Vagina (tissue), 2 donors: Measurements from ENCODE around the gene TIMM10. TPM values are rescaled to one million over a fixed set of nuclear protein-coding genes. Genes with fewer than 3 reads are reported as not detected.

Experiments used
- DNase-seq, 2 donors: peaks; one replicate each; pipeline ENCODE4 v3.0.0-alpha.2; 2017; ENCODE audit errors: extremely low spot score in 2 of 2
- H3K27ac ChIP-seq: fragments of 200-600 bp; sonication (generic); one replicate; pipeline ENCODE4 v1.5.1; 2019
- H3K27me3 ChIP-seq: fragments of 200-600 bp; sonication (generic); one replicate; pipeline ENCODE4 v1.5.1; 2019
- H3K36me3 ChIP-seq, 2 donors: fragments of 200-600 bp; sonication (generic); one replicate each; pipeline ENCODE4 v1.5.1; 2017 to 2019
- H3K4me1 ChIP-seq: fragments of 200-600 bp; sonication (generic); one replicate; pipeline ENCODE4 v1.5.1; 2019
- H3K4me3 ChIP-seq, 2 donors: fragments of 200-600 bp; sonication (generic); 1 replicate in 1 of 2; 2 replicates in 1 of 2; pipeline ENCODE4 v1.5.1; 2016 to 2019
- H3K9me3 ChIP-seq: fragments of 200-600 bp; sonication (generic); one replicate; pipeline ENCODE4 v1.5.1; 2019
- CTCF ChIP-seq, 3 experiments: fragments of 450-650 bp in 2 of 3; fragments of 200-600 bp in 1 of 3; sonication (generic) in 1 of 3; IDR thresholded peaks; one replicate each; pipeline ENCODE4 v1.5.1; 2017 to 2019; ENCODE audit warnings: antibody characterized with exemption in 3 of 3, mild to moderate bottlenecking in 2 of 3, moderate library complexity in 2 of 3
- POLR2A ChIP-seq, 2 donors: fragments of 450-650 bp; IDR thresholded peaks; one replicate each; pipeline ENCODE4 v1.6.1; 2017; ENCODE audit warnings: antibody characterized with exemption in 2 of 2, mild to moderate bottlenecking in 2 of 2, moderate library complexity in 2 of 2
- POLR2AphosphoS5 ChIP-seq, 2 donors: sonication (generic); formaldehyde crosslinking; IDR thresholded peaks; one replicate each; pipeline ENCODE4 v1.9.0; 2017; ENCODE audit warnings: antibody characterized with exemption in 2 of 2, mild to moderate bottlenecking in 2 of 2, low read depth in 1 of 2; ENCODE audit not compliant: insufficient read depth in 1 of 2
- intact Hi-C: fragments of 100-400 bp; cut with DNase I; formaldehyde crosslinking; loops from one replicate; pipeline ENCODE4 v1.15.1; 2023
- total RNA-seq: library from RNA; depleted of rRNA; stranded (reverse); fragments of >200 nt; gene quantifications from one replicate; pipeline ENCODE4 v1.2.3, GENCODE V29; 2016

Gene TIMM10
- total RNA-seq, 1 donor from 2014 or later: 45.2 TPM

- H3K27ac ChIP-seq: no peak overlapping the region
- intact Hi-C loops: no loop called here
- H3K36me3 ChIP-seq: peaks cover 0 to 17% of the 10 kb centered on the region in 2 donors
- no peak for TF ChIP-seq POLR2AphosphoS5 (IDR thresholded peaks at IDR 0.05; ENCODE audit: insufficient read depth in 1 of 2, low read depth in 1 of 2)
- no peak for TF ChIP-seq CTCF (IDR thresholded peaks at IDR 0.05)
- TF ChIP-seq POLR2A (IDR thresholded peaks at IDR 0.05): no peak
- no peaks in the 10 kb centered on the region for H3K9me3 ChIP-seq
- DNase-seq: no peak
- no peak overlapping the region for H3K4me3 ChIP-seq
- no peaks in the 10 kb centered on the region for H3K27me3 ChIP-seq
- H3K4me1 ChIP-seq: no peaks in the 10 kb centered on the region
Measured at GRCh38 chr11:57544566-57544965, 14.0 kb upstream of the TIMM10 start.

GRCh38 chr11:57543593-57543992 lies 13.0 kb upstream of the TIMM10 start:
- DNase-seq: no peak
- H3K4me1 ChIP-seq: no peaks in the 10 kb centered on the region
- no peaks in the 10 kb centered on the region for H3K9me3 ChIP-seq
- H3K4me3 ChIP-seq: no peak overlapping the region
- H3K27me3 ChIP-seq: no peaks in the 10 kb centered on the region
- intact Hi-C loops: no loop called here
- TF ChIP-seq POLR2A (IDR thresholded peaks at IDR 0.05) (no peak), CTCF (IDR thresholded peaks at IDR 0.05) (no peak), POLR2AphosphoS5 (IDR thresholded peaks at IDR 0.05; ENCODE audit: insufficient read depth in 1 of 2, low read depth in 1 of 2) (no peak)
- peaks cover 0 to 12% of the 10 kb centered on the region in 2 donors for H3K36me3 ChIP-seq
- no peak overlapping the region for H3K27ac ChIP-seq

- H3K36me3 ChIP-seq: peaks cover 0 to 1% of the 10 kb centered on the region in 2 donors
- TF ChIP-seq CTCF (IDR thresholded peaks at IDR 0.05): no peak
- TF ChIP-seq POLR2AphosphoS5 (IDR thresholded peaks at IDR 0.05; ENCODE audit: insufficient read depth in 1 of 2, low read depth in 1 of 2): no peak
- no peaks in the 10 kb centered on the region for H3K9me3 ChIP-seq
- no peaks in the 10 kb centered on the region for H3K27me3 ChIP-seq
- no peak overlapping the region for H3K27ac ChIP-seq
- no peak for DNase-seq
- H3K4me1 ChIP-seq: no peaks in the 10 kb centered on the region
- intact Hi-C loops: no loop called here
- H3K4me3 ChIP-seq: no peak overlapping the region
Measured at GRCh38 chr11:57542582-57542981, 12.0 kb upstream of the TIMM10 start.

GRCh38 chr11:57541169-57541568 lies 10.6 kb upstream of the TIMM10 start:
- Histone ChIP-seq H3K4me3 (no peak overlapping the region), H3K4me1 (no peaks in the 10 kb centered on the region), H3K27me3 (no peaks in the 10 kb centered on the region), H3K9me3 (no peaks in the 10 kb centered on the region), H3K27ac (no peak overlapping the region), H3K36me3 (no peaks in the 10 kb centered on the region)
- TF ChIP-seq POLR2AphosphoS5 (IDR thresholded peaks at IDR 0.05; ENCODE audit: insufficient read depth in 1 of 2, low read depth in 1 of 2) (no peak), CTCF (IDR thresholded peaks at IDR 0.05) (no peak), POLR2A (IDR thresholded peaks at IDR 0.05) (no peak)
- no peak for DNase-seq
- intact Hi-C loops: no loop called here

GRCh38 chr11:57539342-57539741 lies 8.8 kb upstream of the TIMM10 start:
- H3K4me1 ChIP-seq: no peaks in the 10 kb centered on the region
- intact Hi-C loops: no loop called here
- H3K4me3 ChIP-seq: no peak overlapping the region
- no peaks in the 10 kb centered on the region for H3K9me3 ChIP-seq
- H3K27me3 ChIP-seq: no peaks in the 10 kb centered on the region
- no peaks in the 10 kb centered on the region for H3K36me3 ChIP-seq
- no peak overlapping the region for H3K27ac ChIP-seq
- TF ChIP-seq POLR2AphosphoS5 (IDR thresholded peaks at IDR 0.05; ENCODE audit: insufficient read depth in 1 of 2, low read depth in 1 of 2) (no peak), CTCF (IDR thresholded peaks at IDR 0.05) (no peak), POLR2A (IDR thresholded peaks at IDR 0.05) (no peak)
- DNase-seq: no peak
